GM21619 (cell line): ENCODE data around the gene CTXN1.
"Not testable (repeated sequence)": the region's sequence is repeated elsewhere in the genome, so short reads cannot be mapped to it uniquely, and the experiment has no call there.

Experiments
- ATAC-seq: cut with Tn5 transposase; IDR thresholded peaks from one replicate; pipeline ENCODE4 v1.9.1; 2021; ENCODE audit not compliant: unreplicated experiment

CTXN1 gene

GRCh38 chr19:7902796-7903243, 23.1 kb downstream of the CTXN1 start:
- no peak for ATAC-seq

- ATAC-seq = no peak
Measured at GRCh38 chr19:7901337-7901736, 24.6 kb downstream of the CTXN1 start.

GRCh38 chr19:7900931-7901330, 25.0 kb downstream of the CTXN1 start:
- no peak for ATAC-seq

- no peak for ATAC-seq
Measured at GRCh38 chr19:7900401-7900870, 25.5 kb downstream of the CTXN1 start.

- ATAC-seq = no peak
Measured at GRCh38 chr19:7899751-7900378, 26.1 kb downstream of the CTXN1 start.

GRCh38 chr19:7898967-7899366, 27.0 kb downstream of the CTXN1 start:
- no peak for ATAC-seq

GRCh38 chr19:7897292-7897691, 28.6 kb downstream of the CTXN1 start:
- ATAC-seq = no peak

GRCh38 chr19:7895565-7895964, 30.4 kb downstream of the CTXN1 start:
- no peak for ATAC-seq

GRCh38 chr19:7894612-7895309, 31.2 kb downstream of the CTXN1 start:
- no peak for ATAC-seq

GRCh38 chr19:7893362-7894101, 32.4 kb downstream of the CTXN1 start:
- ATAC-seq = not testable (repeated sequence)

- ATAC-seq = no peak
Measured at GRCh38 chr19:7888826-7889217, 37.1 kb downstream of the CTXN1 start.

- ATAC-seq = no peak
Measured at GRCh38 chr19:7888145-7888825, 37.6 kb downstream of the CTXN1 start, which contains the start of gene LRRC8E. Gene LRRC8E (plus strand): TSS chr19:7888510. CDS start chr19:7895604, 7,094 bp downstream.

- no peak for ATAC-seq
Measured at GRCh38 chr19:7887408-7888144, 38.4 kb downstream of the CTXN1 start.

GRCh38 chr19:7885818-7886217, 40.1 kb downstream of the CTXN1 start:
- no peak for ATAC-seq

- no peak for ATAC-seq
Measured at GRCh38 chr19:7883796-7884570, 42.0 kb downstream of the CTXN1 start.

GRCh38 chr19:7883105-7883504, 42.8 kb downstream of the CTXN1 start:
- ATAC-seq = no peak

- no peak for ATAC-seq
Measured at GRCh38 chr19:7881910-7882309, 44.0 kb downstream of the CTXN1 start.

GRCh38 chr19:7879836-7880235, 46.1 kb downstream of the CTXN1 start:
- ATAC-seq = no peak

- ATAC-seq = no peak
Measured at GRCh38 chr19:7879111-7879807, 46.7 kb downstream of the CTXN1 start.
